ENCODE results near the gene TNP2.

TNP2 gene

DNA sequence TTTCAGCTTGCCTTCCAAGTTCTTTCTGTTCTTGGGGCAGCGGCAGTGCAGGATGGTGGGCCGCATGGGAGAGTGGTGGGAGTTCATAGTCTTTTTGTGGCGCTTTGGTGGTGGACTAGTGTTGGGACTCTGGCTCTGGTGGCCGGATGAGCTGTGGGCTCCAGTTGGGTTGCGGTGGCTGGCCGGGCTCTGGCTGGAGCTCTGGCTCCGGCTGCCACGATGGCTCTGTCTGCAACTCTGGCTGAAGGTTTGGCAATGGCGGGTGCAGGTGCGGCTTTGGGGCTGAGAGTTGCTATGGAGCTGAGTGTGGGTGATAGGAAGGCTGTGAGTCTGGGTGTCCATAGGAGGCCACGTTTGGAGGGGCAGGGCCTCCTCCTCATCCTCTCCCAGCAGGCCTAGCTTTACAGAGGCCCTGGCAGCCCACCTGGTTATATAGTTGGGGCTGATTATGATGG, at the start of gene TNP2:
Gene TNP2, minus strand, starts transcription at position 405 of the 455 bp plus-strand sequence. Its CDS starts 63 bp downstream, at position 342.
- in situ Hi-C loops (cut with MboI; ENCODE audit: low sequenced_read_pairs) = loop anchor here (25.0 kb wide), 1 partner anchor 307 kb away; no protein-coding TSS in a partner anchor

DNA sequence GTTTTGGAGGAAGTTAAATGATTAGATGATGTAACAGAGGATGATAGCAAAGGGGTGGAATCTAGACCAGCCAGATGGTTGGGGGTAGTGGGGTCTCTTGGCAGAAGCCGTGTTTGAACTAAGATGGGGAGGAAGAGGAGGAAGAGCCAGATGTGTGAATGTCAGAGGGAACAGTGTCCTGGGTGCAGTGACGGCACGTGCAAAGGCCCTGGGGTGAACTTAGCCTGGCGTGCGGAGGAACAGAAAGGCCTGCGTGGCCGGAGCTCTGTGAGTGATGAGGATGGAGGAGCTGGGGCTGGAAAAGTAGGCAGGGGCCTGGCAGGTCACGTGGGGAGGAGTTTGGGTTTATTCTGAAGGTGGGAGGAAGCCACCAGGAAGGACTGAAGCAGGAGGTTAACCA, 49.7 kb upstream of the TNP2 start:
- in situ Hi-C loops (cut with MboI; ENCODE audit: low sequenced_read_pairs) = no loop called here

DNA sequence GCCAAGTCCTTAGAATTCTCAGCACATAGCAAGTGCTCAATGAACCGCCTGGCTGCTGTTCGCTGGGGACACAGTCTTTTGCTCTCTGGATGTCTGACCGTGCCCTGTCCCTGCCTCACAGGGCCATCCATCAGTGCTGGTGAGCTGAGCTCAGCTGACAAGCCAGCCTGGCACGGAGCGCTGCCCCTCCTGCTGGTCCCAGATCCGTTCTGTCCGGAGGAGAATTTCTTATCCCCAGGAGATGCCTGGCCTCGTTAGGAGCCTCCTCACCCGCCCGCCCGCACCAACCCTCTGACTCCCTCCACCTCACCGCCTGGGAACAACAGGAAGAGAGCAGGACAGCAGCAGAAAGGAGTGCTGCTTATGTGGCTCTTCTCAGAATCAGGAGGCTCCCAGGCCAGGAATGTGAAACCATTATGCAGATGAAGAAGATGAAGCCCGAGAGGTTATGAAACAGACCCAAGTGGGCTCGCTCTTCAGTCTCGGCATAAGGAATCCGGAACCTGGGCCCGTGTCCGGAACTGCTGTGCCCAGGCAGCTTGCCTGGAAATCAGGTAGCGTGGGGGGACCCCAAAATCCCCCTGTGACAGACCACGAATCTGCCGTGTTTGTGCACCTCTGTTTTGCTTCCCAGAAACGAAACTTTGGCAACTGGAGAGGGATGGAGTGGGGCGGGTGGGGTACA, 47.3 kb upstream of the TNP2 start:
- in situ Hi-C loops (cut with MboI; ENCODE audit: low sequenced_read_pairs) = no loop called here

DNA sequence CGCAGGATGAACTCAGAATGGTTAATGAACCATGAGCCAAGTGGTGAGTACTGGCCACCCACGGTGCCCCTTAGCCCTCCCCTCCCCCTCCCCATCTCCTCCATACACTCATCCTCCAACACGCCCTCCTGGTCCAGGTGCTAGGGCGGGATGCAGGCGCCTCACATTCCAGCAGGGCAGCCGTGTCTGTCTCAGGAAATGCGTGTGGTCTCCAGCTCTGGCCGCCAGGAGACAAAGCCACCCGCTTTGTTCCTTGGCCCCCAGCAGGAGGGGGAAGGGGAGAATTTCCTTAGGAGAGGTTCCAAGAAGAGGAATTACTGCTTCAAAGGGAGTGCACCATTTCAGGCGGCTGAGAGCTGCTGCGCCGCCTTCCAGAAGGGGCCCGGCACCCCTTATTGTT, 46.4 kb upstream of the TNP2 start:
- in situ Hi-C loops (cut with MboI; ENCODE audit: low sequenced_read_pairs) = no loop called here

DNA sequence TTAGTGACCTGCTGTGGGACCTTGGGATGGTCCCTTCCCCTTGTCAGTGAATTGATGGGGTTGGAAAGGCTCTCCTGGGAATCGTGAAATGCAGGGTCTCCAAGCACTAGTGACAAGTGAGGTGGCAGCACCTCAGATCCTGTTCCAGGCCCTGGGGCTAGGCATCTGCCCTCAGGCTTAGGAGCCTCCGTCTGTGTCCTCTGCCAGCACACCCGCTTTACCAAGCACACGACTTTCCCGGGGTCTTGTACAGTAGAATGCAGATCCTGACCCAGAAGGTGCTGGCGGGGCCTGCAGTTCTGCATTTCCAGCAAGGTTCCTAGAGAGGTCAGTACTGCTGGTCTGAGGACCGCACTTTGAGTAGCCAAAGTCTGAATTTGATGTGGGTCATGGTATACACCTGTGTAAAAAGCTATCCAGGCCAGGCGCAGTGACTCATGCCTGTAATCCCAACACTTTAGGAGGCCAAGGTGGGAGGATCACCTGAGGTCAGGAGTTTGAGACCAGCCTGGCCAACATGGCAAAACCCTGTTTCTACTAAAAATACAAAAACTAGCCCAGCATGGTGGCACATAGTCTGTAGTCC, 45.3 kb upstream of the TNP2 start:
- in situ Hi-C loops (cut with MboI; ENCODE audit: low sequenced_read_pairs) = no loop called here

DNA sequence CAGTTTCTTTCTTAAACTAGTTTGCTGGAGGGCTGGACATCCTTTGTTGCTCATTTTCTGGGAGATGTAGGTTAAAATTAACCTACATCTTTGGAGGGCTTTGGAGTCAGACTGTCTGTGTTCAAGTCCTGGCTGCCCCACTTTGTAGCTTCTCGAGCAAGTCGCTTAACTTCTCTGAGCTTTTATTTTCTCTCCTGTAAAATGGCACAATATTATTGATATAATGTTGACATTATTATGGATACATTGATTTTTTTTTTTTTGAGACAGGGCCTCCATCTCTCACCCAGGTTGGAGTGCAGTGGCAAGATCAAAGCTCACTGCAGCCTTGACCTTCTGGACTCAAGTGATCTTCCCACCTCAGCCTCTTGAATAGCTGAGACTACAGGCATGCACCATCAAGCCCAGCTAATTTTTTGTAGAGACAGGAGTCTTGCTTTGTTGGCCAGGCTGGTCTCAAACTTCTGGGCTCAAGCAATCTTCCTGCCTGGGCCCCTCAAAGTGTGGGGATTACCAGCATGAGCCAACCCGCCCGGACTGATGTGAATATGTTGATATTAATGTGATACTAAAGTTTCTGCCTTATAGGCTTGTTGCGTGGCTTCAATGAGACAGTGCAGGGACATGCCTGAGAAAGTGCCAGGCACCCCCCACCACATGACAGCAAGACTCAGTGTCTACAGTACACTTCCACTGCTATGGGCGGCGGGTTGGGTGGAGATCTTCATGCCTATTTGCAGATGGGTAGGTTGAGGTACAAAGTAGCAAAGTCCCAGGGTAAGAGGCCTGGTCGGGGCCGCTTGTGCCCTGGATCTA, 44.6 kb upstream of the TNP2 start:
- in situ Hi-C loops (cut with MboI; ENCODE audit: low sequenced_read_pairs) = no loop called here

DNA sequence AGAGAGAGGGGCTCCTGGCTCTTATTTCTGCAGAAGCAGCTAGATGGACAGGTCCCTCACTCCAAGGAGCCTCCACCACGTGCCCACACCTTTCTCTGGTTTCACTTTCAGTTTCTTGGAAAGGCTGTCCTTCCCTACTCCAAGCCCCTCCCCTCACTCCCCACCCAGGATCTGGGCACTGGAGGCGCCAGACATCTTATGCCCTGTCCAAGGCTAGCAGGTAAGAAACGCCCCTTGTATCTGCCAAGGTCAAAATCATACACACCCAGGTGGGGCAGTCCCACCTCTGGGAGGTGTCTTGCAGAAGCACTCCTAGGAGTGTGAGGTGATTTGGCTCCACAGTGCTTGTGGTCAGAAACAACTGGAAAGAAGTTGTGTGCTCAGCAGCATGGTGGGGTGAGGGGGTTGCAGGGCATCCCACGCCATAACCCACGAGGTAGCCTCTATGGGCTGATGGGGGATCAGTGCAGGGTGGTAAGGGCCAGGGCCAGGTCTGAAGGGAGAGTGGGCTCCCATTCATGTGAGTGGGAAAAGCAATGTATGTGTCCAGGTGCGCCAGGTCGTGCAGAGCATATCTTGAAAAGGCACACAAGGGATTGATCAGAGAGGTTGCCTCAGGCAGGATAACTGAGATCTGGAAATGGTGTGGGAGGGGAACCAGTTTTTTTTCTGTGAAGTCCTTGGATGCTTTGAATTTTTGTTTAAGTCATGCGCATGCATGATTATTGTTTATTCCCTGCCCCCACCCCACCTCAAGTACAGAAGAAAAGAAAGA, 43.8 kb upstream of the TNP2 start:
- in situ Hi-C loops (cut with MboI; ENCODE audit: low sequenced_read_pairs) = no loop called here

DNA sequence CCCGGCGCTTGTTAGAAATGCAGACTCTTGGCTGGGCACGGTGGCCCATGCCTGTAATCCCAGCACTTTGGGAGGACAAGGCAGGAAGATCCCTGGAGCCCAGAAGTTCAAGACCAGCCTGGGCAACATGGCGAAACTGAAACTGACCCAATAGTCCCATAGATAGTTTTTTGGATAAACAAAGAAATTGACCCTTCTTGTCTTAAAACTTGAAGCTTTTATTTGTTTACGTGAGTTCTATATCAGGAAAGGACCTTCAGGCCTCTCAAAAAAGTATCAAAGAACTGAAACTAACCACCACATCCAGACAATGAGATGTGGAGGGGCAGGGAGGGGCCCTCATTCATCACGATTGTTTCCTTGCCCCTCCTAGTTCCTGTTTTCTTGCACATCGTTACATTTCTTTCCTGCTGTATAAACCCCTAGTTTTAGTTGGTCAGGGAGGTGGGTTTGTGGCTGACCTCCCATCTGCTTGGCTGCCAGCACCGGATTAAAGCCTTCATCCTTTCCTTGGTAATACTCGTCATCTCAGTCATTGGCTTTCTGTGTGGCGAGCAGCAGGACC, 42.0 kb upstream of the TNP2 start:
- in situ Hi-C loops (cut with MboI; ENCODE audit: low sequenced_read_pairs) = no loop called here

DNA sequence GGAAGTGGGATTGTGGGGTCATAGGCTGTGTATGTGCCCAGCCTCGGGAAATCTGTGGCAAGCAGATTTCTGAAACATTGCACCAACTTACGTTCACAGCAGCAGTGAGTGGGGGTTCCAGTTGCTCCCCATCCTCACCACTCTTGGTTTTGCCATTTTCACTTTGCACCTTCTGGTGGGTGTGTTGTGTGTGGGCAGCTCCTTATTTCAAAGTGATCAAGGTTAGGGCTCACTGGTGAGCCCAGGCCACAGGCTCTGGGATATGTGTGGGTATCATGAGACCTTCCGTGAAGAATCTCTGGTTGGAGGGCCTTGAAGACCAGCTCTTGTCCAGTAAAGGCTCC, 41.5 kb upstream of the TNP2 start:
- in situ Hi-C loops (cut with MboI; ENCODE audit: low sequenced_read_pairs) = no loop called here

DNA sequence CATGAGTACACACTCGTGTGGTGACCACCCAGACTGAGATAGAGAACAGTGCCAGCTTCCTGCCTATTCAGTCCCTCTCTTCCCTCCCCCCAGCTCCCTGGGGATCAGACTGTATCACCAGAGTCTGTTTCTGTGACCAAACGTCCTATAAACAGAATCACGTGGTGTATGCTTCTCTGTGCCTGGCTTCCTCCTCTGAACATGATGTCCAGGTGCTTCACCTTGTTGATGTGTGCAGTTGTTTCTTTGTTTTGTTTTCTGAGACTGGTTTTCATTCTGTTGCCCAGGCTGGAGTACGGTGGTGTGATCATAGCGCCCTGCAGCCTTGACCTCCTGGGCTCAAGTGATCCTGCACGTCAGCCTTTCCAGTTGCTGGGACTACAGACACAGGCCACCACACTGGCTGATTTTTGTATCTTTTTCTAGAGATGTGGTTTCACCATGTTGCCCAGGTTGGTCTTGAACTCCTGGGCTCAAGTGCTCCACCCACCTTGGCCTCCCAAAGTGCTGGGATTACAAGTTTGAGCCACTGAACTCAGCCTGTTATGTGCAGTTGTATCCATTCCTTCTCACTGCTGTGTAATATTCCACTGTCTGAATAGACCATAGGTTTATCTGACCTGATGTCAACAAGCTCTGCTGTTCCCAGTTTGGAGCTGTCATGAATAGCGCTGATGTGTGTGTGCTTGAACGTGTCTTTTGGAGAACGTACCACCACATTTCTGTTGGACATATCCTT, 40.9 kb upstream of the TNP2 start:
- in situ Hi-C loops (cut with MboI; ENCODE audit: low sequenced_read_pairs) = no loop called here

DNA sequence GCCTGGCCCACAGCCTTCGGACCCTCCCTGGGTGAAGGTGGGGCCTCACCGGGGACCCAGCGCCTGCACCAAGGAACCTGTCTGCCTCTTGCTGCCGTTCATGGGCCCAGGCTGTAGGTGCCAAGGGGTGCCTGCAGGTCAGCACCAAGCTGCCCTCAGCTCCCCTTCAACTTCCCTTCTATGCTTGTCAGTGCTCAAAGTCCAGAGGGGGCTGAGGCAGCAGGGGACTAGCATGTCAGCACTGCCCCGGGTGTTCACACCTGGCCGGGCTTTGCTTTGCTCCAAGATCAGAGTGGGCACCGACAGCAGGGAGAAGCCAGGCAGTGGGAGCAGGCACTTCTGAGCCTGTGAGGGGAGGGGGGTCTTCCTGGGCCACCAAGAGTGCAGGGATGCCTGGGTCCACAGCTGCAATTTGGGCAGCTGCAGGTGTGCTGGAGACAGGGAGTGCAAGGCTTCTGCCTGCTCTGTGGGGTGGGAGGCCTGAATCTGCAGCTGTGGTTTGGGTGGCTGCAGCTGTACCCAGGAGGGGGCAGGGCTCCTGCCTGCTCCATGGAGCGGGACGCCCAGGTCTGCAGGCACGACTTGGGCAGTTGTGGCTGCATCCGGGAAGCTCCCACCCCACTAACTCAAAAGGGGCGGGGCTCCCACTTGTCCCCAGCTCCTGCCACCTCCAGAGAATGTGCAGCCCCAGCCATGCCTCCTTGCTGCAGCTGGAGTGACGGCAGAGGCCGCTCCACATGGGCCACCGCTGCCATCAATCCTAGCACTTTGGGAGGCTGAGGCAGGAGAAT, 39.6 kb upstream of the TNP2 start:
- in situ Hi-C loops (cut with MboI; ENCODE audit: low sequenced_read_pairs) = no loop called here

DNA sequence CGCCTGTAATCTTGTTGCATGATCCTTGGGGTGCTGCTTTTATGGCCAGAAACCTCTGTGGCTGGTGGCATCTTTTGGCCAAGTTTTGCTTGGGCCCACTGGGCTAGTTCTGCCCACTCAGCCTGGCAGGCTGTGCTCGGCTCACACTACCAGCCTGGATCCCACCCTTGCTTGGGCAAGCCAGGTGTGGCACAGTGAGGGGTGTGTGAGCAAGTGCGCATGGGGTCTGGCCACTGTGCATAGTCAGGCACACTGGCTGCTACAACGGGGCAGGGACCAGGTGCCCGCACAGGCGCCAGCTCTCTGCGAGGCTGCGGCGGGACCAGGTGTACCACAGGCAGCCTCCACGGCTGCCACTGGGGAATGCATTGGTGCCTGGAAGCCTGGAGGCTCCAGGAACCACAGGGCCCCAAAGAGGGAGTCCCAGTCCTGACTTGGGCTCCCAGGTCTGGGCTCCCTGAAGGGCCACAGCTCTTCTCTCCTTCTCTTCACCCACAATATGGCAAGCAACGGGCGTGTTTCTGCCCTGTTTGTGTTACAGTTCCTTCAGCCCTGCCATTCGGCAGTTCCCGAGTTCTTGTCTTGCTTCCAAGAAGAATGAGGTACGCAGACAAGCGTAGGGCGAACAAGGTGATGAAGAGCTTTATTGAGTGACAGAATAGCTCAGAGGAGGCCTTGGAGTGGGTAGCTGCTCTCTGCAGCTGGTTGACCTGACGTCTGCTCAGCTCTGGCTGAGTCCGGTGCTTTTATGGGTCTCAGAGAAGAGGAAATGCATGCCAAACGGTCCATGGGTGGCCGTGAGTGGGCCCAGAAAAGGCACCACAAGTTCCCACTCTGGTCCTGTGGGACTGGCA, 38.7 kb upstream of the TNP2 start:
- in situ Hi-C loops (cut with MboI; ENCODE audit: low sequenced_read_pairs) = no loop called here

DNA sequence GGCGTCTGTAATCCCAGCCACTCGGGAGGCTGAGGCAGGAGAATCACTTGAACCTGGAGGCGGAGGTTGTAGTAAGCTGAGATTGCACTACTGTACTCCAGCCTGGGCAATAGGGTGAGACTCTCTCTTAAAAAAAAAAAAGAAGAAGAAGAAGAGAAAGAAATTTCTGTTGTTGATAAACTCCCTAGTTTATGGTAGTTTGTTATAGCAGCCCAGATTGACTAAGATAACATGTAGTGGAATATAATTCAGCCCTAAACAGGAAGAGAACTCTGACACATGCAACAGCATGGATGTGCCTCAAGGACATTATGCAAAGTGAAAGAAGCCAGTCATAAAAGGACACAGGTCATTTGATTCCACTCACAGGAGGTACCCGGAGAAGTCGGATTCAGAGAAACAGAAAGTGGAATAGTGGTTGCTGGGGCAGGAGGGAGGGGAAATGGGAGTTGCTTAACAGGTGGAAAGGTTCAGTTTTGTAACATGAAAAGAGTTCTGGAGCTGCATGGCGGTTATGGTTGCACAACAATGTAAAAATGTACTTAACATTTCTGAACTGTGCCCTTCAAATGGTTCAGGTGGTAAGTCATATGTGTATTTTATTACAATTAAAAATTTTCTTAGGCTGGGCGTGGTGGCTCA, 38.0 kb upstream of the TNP2 start:
- in situ Hi-C loops (cut with MboI; ENCODE audit: low sequenced_read_pairs) = no loop called here

DNA sequence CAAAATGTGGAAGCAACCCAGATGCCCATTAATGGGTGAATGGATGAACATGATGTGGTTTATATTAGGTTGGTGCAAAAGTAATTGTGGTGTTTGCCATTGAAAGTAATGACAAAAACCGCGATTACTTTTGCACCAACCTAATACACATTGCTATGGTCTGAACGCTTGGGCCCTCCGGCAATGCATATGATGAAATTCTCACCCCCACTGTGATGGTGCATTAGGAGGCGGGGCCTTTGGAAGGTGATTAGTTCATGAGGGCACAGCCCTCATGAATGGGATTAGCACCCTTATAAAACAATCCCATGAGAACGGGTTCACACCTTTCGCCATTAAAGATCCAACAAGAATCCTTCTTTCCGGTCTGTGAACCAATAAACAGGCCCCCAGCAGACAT, 37.3 kb upstream of the TNP2 start:
- in situ Hi-C loops (cut with MboI; ENCODE audit: low sequenced_read_pairs) = no loop called here

DNA sequence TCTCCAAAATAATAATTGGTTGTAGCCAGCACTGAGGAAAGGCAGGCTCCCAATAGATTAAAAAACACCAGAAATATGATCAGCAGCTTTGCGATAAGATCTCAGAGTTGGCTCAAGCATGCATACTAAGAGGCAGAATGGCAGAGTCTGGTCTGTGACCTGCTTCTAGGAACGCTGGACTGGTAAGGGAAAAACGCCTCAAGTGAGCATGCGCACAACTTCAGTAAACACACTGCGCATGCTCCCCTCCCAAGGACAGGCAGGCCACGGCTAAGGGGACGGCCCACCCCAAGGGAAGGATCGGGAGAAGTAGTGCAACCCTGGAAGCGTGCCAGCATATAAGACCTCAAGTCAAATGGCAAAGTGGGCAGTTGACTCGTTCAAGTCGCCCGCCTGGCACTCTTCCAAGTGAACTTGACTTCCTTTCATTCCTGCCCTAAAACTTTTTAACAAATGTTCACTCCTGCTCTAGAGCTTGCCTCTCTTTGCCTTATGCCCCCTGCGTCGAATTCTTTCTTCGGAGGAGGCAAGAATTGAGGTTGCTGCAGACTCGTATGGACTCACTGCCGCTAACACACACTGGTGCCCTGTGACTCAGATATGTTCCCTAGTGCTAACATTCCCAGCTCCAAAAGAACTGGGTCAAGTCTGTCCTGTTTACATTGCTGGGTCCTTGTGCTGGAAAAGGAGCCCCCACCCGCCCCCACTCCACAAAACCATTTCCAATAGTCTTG, 34.4 kb upstream of the TNP2 start:
- in situ Hi-C loops (cut with MboI; ENCODE audit: low sequenced_read_pairs) = no loop called here

DNA sequence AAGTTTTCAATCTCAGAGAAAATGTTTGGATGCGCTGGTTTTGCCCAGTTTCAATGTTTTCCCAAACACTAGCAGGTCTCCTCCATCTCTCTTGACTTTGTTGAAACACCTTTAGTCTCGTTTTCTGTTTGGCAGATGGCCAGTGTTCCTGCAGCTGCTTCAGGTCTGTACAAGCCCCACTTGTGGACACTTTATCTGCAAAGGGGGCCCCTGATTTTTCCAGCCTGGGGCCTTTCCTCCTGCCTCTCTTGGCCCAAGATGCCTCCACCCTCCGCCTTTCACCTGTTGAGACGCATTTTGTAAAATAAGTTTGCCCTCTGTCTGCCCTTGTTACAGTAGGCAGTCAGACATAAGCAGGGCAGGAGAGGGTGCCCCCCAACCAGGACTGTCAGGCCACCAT, 33.9 kb upstream of the TNP2 start:
- in situ Hi-C loops (cut with MboI; ENCODE audit: low sequenced_read_pairs) = no loop called here

Measured in HL-60/S4 treated with phorbol 12-myristate 13-acetate at 8.2 ng/mL for 4 days and 3 days (cell line).